NOMO-1 treated with dmso at 0.1 percent for 144 hours (cell line): ENCODE measurements around the gene ARHGEF2.
A peak's percentile ranks its signal among the peaks of the same experiment; 100 is the strongest.

ENCODE experiments used
- DNase-seq: peaks from one replicate; lab custom pipeline; 2025; ENCODE audit not compliant: unreplicated experiment; lab: John Stamatoyannopoulos, UW

ARHGEF2 gene

GRCh38 chr1:155978325-155978972 lies at the start of gene ARHGEF2:
Gene ARHGEF2 (minus strand): TSS chr1:155978547. CDS start chr1:155978427, 120 bp downstream.
- DNase-seq: peak; percentile 98

GRCh38 chr1:156026588-156026987 lies 48.2 kb upstream of the ARHGEF2 start:
- DNase-seq: no peak

- no peak for DNase-seq
Observed at GRCh38 chr1:156025876-156026275, 47.5 kb upstream of the ARHGEF2 start.

GRCh38 chr1:156024801-156025200 lies 46.5 kb upstream of the ARHGEF2 start:
- no peak for DNase-seq

GRCh38 chr1:156021954-156022353 lies 43.6 kb upstream of the ARHGEF2 start:
- no peak for DNase-seq

GRCh38 chr1:156021093-156021428 lies 42.7 kb upstream of the ARHGEF2 start:
- DNase-seq: no peak

- DNase-seq: peak; percentile 86
Observed at GRCh38 chr1:156020293-156021092, 42.1 kb upstream of the ARHGEF2 start, which contains the start of gene SSR2. Gene SSR2 (minus strand): TSS chr1:156020951. CDS start chr1:156020167, 784 bp downstream.

- DNase-seq: no peak
Observed at GRCh38 chr1:156019946-156020292, 41.6 kb upstream of the ARHGEF2 start.

GRCh38 chr1:156014829-156015228 lies 36.5 kb upstream of the ARHGEF2 start:
- DNase-seq: no peak

GRCh38 chr1:156012051-156012817 lies 33.9 kb upstream of the ARHGEF2 start:
- no peak for DNase-seq

- no peak for DNase-seq
Observed at GRCh38 chr1:156009404-156009803, 31.1 kb upstream of the ARHGEF2 start.

- DNase-seq: no peak
Observed at GRCh38 chr1:156006666-156007376, 28.5 kb upstream of the ARHGEF2 start.

- no peak for DNase-seq
Observed at GRCh38 chr1:156004843-156005584, 26.7 kb upstream of the ARHGEF2 start.

GRCh38 chr1:156003923-156004188 lies 25.5 kb upstream of the ARHGEF2 start:
- DNase-seq: no peak

GRCh38 chr1:156002188-156002911 lies 24.0 kb upstream of the ARHGEF2 start:
- no peak for DNase-seq

- no peak for DNase-seq
Observed at GRCh38 chr1:156001662-156002171, 23.4 kb upstream of the ARHGEF2 start.

- no peak for DNase-seq
Observed at GRCh38 chr1:156001021-156001661, 22.8 kb upstream of the ARHGEF2 start.

- no peak for DNase-seq
Observed at GRCh38 chr1:155999964-156000363, 21.6 kb upstream of the ARHGEF2 start.

GRCh38 chr1:155996166-155996565 lies 17.8 kb upstream of the ARHGEF2 start:
- DNase-seq: no peak
